ENCODE measurements around the gene CARD11.
"Not testable (repeated sequence)": the region's sequence is repeated elsewhere in the genome, so short reads cannot be mapped to it uniquely, and the experiment has no call there.

The CARD11 gene

DNA sequence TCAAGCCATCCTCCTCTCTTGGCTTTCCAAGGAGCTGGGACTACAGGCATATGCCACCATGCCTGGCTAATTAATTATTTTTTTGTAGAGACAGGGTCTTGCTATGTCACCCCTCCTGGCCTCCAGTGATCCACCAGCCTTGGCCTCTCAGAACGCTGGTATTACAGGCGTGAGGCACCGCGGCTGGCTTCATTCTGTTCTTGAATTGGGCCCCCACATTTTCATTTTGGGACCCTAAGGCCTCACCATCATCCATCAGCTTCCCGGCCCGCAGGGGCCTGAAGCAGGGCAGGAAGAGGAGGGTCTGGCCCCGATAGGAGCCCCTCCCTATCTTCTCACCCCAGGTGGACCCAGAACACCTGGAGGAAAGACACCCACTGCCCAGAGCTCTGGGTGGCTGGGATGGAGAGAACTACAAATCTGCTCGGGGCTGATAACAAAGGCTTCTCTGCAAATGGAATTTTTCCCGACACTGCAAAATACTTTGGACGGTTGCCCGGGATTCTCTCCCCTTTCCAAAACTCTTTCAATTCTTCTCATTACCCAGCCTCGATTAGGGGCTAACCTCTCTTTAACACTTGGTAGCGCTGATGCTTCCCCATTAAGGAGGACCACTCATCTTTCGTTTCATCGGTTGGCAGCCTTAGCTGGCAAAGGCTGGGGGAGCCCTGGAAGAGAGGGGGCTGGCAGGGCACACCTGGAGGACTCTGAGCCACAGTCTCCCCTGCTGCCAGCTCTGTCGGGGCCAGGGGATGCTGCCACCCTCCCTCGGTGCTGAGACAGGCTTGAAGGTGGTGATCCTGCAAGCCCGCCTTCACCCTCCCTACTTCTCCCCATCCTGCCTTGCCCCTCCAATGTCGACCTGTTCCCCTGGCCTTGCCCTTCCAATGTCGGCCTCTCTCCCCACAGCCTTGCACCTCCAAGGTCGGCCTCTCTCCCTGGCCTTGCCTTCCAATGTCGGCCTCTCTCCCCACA, 118.5 kb downstream of the CARD11 start:
- DNase-seq (ENCODE audit: low read depth) = no peak

DNA sequence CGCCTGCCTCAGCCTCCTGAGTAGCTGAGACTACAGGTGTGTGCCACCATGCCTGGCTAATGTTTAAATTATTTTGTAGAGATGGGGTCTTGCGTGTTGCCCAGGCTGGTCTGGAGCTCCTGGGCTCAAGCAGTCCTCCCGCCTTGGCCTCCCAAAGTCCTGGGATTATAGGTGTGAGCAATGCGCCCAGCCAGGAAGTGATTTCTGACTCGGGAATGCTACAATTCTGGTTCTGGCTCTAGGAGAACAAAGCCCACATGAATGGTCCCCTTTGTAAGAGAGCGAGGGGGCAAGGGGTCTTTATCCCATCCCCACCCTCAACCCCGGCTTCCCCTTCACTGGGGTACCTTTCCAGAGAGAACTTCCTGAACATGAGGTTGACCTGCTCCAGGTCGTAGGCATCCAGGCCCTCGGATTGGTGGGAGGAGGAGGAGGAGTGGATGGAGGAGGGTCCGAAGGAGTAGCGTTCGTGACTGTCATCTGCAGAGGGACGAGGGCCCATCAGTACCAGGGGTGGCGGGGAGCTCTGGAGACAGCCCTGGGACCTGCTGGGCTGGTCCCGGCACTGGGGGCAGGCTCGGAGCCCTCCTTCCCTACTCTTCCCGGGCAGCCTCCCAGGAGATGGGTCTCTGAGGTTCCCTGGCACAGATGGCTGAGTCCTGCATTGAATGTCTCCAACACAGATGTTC, 119.6 kb downstream of the CARD11 start:
- DNase-seq (ENCODE audit: low read depth) = no peak

DNA sequence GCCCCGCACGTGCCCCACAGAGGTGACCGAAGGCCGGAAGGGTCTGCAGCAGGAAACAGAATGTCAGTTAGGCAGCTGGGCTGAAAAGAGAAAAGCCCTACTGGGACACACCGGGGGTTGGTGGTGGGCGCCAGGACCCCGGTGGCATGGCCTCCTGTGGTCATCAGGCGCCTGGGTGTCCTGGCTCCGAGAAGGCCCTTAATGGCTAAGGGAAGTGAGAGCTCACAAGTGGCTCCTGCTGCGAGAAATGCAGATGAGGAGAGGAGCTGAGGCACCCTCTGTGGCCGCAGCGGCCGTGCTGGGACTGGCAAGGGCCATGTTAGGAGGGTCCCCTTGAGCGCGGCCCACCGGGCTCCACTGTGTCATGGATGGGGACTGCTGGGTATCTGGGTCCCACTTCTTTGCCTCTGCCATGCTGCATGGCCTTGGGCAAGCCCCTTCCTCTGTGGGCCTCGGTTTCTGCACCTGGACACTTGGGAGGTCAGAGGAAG, 120.3 kb downstream of the CARD11 start:
- DNase-seq (ENCODE audit: low read depth) = no peak

DNA sequence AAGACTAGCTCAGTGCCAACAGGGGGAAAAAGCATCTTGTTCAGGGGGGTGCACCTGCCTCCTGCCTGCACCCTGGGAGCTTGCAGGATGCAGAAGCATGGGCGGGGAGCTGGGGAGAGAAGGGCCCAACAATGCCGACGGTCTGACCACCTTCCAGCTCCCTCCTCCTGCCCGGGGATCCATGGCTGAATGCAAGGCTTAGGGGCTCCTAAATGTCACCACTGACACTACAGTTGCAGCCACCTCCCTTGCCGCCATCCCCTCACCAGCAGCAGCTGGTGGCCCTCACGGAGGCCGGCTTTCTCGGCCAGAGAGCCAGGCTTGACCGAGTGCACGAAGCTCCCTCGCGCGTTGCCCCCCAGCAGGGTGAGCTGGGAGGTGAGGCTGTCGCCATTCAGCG, 120.8 kb downstream of the CARD11 start:
- no peak for DNase-seq (ENCODE audit: low read depth)

DNA sequence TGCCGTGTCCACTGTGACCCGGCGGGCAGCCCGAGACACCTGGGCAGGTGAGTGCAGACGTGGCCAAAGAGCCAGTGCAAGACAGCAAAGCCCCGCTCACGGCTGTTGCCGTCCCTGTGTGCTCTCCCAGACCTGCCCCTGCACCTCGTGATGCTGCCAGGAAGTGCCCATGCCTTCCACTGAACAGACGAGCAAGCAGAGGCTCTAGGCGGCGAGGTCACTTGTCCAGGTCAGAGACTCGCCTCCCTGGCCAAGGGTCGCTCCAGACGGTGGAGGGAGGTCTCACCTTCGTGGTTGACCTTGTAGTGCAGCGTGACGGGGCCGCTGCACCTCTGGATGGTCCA, 121.3 kb downstream of the CARD11 start:
- DNase-seq (ENCODE audit: low read depth) = no peak

DNA sequence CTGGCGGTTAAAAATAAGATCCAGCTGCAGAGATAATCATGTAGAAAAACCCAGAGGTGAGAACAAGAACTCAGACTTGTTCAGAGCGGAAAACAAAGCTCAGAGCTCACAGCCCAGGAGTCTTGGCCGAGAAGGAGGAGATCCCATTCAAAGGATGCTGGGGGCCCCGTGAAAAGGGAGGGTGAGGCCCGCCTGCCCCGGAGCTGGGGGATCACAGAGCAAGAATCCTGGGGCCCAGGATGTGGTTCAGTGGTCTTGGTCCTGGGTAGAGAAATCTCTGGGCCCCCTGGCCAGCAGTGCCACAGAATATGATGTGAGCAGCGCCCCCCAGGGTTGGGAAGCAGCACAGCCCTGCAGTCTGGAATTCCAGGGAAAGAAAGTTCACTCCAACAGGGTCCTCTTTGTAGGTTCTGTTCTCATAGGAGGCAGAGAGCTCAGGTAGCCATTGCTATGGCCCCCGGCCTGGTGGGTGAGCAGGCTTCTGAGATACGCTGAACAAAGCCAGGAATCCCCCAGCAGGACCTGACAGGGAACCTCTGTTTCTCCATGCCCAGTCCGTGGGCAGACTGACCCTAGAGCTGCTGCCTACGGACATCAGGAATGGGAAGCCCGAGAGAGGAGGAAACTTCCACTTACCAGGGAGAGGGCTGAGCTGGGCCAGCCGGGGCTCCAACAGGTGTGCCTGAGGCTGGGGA, 121.9 kb downstream of the CARD11 start:
- no peak for DNase-seq (ENCODE audit: low read depth)

DNA sequence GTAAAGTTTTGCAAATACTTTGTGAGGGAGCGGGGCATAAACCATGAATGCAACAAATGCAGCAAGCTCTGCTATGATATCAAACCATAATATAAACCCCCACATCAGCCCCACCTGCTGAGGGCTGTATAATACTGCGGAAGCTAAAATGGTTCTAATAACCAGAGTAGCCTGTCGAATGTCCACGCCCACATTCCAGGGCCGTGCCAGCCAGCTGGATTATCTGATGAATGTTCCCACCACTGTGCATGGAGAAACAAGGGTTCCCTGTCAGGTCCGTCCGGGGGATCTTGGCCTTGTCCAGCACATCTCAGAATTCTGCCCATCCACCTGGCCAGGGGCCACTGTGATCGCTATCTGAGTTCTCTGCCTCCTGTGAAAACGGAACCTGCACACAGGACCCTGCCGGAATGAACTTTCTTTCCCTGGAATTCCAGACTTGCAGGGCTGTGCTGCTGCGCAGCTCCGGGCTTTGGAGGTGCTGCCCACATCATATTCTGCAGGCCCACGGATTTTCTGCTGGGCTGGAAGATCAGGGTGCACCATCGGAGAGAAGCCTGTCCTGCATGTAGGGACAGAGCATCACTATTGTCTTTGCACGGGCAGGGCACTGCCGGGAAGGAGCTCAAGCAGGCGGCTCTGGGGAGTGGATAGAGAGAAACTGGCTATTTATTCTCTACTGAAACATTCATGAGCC, 122.6 kb downstream of the CARD11 start:
- no peak for DNase-seq (ENCODE audit: low read depth)

DNA sequence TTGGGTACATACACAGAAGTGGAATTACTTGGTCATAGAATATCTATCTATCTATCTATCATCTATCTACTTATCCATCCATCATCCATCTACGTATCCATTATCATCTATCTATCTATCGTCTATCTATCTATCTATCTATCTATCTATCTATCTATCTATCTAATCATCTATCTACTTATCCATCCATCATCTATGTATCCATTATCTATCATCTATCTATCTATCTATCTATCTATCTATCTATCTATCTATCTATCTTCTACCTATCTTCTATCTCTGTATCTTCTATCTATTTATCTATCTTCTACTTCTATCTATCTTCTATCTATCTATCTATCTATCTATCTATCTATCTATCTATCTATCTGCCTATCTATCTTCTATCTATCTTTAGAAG, 123.2 kb downstream of the CARD11 start:
- DNase-seq (ENCODE audit: low read depth) = not testable (repeated sequence)

DNA sequence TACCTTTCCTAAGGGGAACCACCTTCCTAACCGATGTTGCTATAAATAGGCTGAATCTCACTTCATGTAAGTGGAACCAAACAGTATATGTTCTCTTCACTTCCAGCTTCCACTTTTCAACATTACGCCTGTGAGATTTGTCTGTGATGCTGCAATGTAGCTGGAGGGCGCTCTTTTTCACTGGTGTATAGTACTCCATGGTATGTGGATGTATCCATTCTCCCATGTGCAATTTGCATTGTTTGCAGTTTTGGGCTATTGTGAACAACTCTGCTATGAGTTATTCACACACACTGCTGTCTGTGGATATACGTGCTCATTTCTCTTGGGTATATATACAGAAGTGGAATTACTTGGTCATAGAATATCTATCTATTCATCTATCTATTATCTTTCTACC, 123.6 kb downstream of the CARD11 start:
- DNase-seq (ENCODE audit: low read depth) = no peak

DNA sequence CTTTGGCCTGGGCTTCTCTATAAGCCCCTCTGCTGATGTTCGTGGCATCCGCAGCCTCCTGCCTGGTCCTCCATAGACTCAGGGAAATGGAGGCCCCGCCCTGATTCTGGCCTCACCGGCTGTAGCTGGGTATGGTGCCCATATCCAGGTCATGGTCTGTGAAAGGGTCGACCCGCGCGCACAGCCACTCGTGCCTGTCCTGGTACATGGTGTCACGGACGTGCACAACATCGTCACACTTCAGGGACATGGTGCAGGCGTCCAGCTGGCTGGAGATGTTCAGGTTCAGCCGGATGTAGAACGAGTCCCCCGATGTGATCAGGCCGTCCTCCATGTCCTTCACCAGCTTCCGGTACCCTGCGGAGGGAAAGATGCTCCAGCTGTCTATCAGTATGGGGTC, 124.4 kb downstream of the CARD11 start:
- no peak for DNase-seq (ENCODE audit: low read depth)

DNA sequence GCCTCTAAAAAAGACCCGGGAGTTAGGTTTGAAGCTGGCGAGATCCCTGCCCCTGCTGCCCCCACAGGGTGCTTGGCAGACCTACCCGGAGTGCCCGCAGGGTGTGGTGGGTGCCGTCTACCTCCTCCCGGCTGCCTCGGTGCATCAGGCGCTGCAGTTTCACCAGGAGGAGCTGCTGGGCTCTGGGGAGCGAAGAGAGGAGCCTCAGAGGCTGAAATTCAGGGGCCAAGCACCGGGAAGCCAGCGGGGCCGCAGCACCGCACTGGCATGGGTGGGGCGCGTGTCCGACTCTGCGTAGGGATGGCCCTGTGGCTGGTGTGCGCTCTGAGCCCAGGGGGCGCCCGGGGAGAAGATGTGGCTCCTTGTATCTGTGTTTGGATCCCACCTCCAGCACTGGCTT, 125.3 kb downstream of the CARD11 start:
- no peak for DNase-seq (ENCODE audit: low read depth)

DNA sequence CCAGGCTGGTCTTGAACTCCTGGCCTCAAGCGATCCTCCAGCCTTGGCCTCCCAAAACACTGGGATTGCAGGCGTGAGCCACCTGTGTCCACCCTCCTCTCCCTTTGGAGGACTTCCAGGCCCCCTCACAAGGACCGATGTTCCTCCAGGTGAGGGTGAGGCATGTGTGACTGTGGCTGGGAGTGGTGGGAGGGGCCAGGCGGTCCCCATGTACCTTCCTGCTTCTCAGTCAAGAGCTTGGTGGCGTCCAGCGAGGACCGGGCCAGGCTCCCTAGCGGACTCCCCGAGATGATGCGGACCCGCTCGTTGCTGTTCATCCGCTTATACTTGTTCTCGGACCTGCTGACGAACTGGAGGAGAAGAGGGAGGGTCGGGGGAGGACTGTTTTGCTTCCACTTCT, 128.6 kb downstream of the CARD11 start:
- no peak for DNase-seq (ENCODE audit: low read depth)

DNA sequence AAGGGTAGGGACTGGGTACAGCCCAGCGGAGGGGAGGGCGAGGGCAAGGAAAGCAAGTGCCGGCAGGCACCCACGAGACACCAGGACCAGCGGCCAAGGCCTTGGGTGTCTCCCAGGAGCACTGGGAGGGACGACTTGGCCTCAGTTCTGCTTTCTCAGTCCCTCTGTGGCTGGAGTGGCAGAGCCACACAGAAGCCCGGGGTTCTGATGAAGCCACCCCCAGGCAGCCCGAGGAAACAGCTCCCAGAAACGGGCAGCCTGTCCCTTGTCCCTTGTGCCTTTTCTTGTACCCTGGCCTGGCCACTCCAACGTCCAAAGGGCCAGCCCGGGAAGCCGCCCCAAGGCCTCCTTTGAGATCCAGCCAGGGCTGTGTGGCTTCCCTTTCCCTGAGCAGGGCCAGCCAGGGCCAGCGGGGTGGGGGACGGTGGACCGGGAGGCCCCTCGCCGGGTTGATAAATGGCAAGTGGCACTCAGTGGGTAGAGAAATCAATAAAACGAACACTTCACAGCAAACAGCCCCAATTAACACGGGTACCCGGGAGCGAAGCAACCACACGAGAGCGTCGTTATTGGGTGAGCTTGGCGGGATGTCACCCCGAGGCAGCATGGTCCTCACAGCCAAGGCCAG, 129.8 kb downstream of the CARD11 start:
- DNase-seq (ENCODE audit: low read depth) = no peak

DNA sequence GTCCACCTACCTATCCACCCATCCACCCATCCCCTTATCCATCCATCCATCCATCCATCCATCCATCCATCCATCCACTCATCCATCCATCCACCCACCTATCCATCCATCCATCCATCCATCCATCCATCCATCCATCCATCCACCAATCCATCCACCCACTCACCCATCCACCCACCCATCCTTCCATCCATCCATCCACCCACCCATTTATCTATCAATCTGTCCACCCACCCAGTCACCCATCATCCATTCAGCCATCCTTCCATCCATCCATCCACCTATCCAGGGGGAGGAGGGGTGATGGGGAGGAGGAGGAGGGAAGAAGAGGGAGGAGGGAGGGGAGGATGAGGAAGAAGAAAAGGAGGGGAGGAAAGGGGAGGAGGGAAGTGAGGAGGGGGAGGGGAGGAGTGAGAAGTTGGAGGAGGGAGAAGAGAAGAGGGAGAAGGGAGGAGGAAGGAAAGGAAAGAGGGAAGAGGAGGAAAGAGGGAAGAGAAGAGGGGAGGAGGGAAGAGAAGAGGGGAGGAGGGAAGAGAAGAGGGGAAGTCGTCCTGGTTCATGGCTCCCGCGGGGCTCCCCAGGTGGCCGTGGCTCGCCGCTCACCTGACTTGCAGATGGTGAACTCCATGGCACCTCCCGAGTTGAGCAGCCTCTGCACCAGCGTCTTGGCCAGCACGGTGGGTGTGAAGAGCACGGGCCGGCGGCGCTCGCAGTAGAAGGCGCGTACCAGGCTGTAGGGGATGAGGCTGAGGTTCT, 130.8 kb downstream of the CARD11 start:
- DNase-seq (ENCODE audit: low read depth) = no peak

DNA sequence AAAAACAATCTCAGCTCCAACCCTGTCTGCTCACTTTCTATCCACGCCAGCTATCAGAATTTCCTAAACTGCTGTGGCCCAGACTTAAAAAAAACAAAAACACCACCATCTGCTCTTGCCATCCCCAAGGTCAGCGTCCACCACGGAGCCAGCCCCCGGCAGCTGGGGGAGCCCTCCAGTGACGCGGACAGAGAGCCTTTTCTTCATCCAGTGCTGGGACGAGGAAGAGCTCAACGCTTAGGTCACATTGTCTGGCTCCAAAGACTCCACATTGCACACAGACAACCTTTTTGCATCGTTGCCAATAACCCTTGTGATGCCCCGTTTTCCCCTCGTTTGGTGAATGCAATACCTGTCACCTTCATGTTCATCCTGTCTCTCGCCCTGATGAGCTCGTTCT, 132.2 kb downstream of the CARD11 start:
- DNase-seq (ENCODE audit: low read depth) = no peak

DNA sequence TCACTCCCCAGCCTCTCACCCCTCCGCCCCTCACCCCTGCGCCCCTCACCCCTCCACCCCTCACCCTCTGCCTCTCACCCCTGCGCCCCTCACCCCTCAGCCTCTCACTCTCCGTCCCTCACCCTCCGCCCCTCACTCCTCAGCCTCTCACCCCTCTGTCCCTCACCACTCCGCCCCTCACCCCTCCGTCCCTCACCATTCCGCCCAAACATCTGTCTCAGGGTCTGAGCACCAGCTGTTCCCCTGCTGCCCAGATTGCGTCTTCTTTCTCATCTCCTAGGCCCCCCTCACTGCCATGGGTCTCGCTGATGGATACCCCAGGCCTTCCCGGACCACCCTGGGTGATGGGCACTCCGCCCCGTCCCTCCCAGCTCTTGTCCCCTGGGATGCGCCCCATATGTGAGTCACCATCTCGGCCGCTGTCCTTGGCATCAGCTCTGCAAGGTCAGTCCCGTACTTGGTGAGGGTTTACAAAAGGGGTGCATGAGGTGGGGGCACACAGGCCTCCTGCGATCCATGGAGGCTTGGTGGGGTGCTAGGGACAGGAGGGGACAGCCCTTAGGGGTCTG, 134.1 kb downstream of the CARD11 start:
- DNase-seq (ENCODE audit: low read depth) = no peak

DNA sequence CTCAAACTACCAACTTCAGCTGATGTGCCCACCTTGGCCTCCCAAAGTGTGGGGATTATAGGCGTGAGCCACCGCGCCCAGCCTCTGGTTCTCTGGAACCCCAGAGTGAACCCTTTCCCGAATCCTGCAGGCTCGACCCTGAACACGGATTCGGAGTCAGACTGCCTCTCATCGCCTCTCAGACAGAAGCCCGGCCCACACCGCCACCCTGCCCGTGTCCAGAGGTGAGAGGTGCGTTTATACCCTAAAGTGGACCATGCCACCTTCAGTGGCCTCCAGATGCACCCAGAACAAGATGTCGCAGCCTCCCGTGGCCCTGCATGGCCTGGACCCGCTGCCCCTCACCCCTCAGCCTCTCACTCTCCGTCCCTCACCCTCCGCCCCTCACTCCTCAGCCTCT, 134.6 kb downstream of the CARD11 start:
- no peak for DNase-seq (ENCODE audit: low read depth)

DNA sequence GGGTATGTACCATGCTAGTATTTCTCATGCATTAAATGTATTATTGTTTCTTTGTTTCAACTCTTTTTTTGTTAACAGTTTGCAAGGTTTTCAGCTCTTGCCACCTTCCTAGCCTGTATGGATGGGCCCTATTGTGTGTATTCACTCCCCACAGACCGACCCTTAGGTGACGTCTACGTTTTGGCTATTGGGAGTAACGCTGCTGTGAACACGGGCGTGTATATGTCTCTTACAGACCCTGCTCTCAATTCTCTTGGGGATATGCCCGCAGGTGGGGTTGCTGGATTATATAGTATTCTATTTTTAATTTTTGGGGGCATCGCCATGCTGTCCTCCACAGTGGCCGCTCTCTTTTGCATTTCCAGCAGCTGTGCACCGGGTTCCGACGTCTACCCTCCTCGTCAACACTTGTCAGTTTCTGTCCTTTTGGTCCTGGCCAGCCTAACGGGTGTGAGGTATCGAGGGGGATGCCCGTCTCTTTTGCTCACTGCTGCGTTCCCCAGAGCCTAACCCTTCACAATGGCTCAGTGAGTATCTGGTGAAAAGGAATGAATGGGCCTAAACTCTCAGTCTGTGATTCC, 135.5 kb downstream of the CARD11 start:
- DNase-seq (ENCODE audit: low read depth) = no peak

DNA sequence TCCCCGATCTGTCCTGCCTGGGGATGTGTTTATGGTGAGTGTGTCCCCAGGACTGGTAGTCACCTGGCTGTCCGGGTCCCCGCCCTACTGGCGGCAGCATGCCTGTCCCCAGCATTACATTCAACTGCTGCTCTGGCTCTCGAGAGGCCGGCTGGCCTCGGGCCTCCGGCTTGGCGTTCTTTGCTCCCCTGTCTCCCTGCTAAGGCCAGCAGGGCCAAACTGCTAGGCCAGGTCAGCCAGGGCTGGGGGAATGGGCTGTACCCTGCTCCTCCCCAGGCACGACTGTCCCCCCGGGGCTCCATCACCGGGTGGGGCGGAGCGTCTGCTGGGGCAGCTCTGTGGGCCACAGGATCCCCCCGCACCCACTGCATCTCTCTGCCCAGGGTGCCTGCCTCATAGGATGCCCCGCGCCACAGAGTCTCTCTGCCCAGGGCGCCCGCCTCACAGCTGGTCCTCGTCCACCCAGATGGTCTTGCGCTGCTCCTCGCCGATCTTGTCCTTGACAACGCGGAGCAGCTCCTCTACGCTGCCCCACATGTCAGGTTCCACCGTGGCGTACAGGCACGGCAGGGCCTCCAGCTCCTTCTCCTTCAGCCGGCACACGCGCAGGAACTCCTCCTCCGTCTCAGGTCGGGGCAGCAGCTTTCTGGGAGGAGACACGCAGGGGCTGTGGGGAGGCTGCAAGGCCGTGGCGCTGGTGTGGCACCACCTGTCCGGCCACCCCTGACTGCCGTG, 137.3 kb downstream of the CARD11 start:
- DNase-seq (ENCODE audit: low read depth) = no peak

Measured in activated gamma-delta T cell treated with anti-CD3 and anti-CD28 coated beads, Interleukin-2, amount 50 U/mL, for 16 hours (primary cell).